Endometrium (tissue), 2 donors: Measurements from ENCODE around the gene FAT2.
"Not testable (repeated sequence)": the region's sequence is repeated elsewhere in the genome, so short reads cannot be mapped to it uniquely, and the experiment has no call there.

ENCODE experiments used
- FAIRE-seq: peaks from 2 replicates; lab custom pipeline; 2012; peaks lifted over from hg19 to GRCh38; lab: Jason Lieb, UNC
- donor health status: control.
- donor health status: control.

Gene FAT2

DNA sequence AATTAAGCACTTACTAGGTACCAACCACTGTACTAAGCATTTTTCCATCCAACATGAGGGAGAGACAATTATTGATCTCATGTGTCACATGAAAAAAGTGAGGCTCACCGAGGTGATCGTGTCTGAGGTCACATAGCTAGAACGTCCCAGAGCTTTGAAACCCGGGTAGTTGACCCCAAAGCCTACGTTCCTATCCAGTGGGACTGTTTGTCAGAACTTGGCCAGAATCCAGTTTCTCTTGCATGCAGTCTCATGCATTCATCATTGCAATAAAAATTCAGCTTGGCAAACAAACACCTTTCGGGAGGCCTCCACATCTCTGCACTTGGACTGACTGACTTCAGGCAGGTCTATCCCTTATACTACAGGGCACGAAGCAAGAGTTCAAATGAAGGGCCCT, 23.4 kb upstream of the FAT2 start:
- no peak for FAIRE-seq

GRCh38 chr5:151612689-151613427, 21.7 kb upstream of the FAT2 start:
- no peak for FAIRE-seq

DNA sequence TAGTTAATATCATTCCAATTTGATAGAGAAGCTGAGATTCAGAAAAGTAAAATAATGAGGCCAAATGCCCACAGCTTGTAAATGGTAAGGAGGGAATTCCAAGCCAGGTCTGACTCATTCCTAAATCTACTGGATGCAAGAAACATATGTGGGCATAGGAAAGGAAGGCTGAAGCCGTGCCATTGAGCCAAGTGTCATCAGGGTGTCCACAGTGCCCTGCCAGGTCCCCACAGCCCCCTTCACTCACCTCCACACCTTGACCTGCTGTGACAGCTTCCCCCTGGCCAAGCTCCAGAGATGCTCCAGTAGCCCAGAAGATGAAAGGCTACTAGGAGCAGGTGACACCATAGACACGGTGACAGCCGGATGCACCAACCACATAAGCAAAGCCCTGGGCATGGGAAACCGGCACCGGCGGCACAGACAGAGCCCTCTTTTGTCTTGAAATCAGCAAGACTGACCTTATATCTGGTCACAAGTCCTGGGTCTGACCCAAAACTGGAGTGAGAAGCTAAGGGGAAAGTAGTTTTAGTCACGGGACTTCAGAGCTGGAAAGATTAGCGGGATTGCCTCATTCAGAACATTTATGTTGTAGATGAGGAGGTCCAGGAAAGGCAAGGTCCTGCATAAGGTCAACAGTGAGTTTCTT, 20.1 kb upstream of the FAT2 start:
- FAIRE-seq: no peak

DNA sequence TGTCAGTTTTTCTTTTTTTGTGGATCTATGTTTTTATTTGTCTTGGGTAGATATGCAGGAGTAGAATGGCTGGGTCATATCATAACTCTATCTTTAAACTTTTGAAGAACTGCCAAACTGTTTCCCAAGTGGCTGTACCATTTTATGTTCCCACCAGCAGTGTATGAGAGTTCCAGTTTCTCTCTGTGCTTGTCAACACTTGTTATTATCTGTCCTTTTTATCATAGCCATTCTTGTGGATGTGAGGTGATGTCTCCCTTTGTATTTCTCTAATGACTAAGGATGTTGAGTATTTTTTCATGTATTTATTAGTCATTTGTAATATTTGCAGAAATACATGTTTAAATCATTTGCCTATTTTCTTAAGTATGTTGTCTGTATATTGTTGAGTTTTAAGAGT, 17.4 kb upstream of the FAT2 start:
- FAIRE-seq: no peak

GRCh38 chr5:151607304-151607703, 16.2 kb upstream of the FAT2 start:
- FAIRE-seq: no peak

- FAIRE-seq: no peak
These were observed 14.4 kb upstream of the FAT2 start for GRCh38 chr5:151605559-151605958.

- no peak for FAIRE-seq
These were observed 11.7 kb upstream of the FAT2 start for GRCh38 chr5:151602806-151603205.

DNA sequence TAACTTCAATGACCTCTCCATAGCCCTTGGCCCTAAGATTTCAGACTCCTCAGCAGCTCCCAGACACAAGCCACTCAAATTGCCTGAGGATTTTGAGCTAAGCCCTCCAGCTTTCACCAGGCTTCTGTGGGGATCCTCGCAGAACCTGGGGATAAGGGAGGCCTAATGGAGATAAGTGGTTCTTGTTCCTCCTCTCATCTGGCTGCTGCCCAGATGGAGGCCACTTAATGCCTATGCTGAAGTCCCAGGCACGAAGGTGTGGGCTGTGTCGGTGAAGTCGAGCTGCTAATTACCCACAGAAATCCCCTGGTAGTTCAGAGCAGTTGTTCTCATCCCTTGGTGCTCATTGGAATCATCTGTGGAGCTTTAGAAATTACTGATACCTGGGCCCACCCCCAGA, 10.3 kb upstream of the FAT2 start:
- no peak for FAIRE-seq

DNA sequence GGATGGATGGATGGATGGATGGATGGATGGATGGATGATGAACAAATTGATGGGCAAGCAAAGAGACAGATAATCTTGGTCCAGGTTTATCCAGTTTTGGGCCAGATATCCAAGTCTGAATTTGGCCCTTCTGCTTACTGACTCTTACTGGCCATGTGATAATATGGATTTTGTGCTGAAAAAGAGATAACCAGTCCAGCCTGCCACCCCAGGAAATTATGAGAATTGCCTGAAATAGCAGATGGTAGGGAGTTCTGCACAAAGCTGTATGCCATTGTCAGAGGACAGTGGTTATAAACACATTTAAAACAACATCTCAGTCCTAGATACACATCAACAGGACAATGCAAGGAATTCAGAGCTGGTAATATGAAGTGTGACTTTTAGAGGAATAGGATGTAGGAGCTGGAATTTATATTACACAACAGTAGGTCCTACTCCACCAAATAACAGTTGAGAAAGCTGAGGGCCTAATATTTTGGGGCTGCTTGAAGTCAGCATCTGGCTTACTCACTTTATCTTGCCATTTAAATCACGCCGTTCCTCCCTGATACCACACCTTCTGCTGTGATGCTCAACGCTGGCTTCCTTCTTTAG, 9.0 kb upstream of the FAT2 start:
- FAIRE-seq: no peak

- FAIRE-seq: no peak
These were observed 7.9 kb upstream of the FAT2 start for GRCh38 chr5:151598984-151599383.

GRCh38 chr5:151598549-151598948, 7.4 kb upstream of the FAT2 start:
- FAIRE-seq: no peak

GRCh38 chr5:151597749-151598148, 6.6 kb upstream of the FAT2 start:
- FAIRE-seq: no peak

DNA sequence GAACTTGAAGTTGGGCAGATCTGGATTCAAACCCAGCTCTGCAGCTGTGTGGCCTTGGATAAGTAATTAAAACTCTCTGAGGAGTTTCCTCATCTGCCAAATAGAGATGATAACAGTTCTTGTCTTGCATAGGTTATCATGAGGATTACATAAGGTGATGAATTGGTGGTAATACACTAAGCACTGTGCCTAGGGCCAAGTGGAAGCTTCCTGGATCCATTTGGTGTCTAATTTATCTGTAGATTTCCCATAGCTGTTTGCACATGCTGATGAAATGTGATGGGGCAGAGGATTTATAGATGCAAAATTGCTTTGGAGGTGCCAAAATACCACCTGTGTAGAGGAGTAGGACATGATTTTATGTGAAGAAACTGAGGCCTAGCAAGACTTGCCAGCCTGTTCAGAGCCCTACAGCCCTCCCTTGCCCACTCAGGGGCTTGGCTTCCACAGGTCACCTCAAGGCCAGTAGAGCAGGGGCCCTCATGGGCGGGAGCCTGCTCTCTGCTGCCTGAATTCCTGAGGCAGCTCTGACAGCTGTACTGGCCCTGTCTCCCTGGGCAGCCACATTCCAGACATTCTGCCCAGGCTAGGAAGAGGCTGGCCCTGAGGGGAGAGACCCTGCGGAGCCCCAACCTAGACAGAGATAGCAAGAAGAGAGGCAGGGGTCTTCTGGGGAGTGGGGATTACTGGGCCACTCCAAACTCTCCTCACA, 5.9 kb upstream of the FAT2 start:
- FAIRE-seq: no peak

DNA sequence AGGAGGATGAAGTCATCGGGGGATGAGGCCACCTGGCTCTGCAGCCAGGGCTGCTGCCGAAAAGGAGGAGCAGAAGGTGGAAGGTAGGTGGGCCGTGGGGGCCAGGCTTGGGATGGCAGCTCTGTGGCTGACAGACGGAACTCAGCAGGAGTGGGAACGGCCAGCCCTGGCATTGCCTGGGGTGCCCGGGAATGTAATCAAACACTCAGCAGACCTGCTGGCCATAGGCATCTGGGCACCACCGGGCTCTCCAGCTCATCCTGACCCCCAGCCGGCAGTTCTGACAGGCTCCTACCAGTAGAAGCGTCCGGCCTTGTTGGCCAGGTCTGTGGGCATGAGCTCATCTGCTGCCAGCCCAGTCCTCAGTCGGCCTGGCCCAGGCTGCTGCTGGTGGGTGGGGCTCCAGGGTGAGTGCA, 4.3 kb upstream of the FAT2 start:
- FAIRE-seq: no peak

DNA sequence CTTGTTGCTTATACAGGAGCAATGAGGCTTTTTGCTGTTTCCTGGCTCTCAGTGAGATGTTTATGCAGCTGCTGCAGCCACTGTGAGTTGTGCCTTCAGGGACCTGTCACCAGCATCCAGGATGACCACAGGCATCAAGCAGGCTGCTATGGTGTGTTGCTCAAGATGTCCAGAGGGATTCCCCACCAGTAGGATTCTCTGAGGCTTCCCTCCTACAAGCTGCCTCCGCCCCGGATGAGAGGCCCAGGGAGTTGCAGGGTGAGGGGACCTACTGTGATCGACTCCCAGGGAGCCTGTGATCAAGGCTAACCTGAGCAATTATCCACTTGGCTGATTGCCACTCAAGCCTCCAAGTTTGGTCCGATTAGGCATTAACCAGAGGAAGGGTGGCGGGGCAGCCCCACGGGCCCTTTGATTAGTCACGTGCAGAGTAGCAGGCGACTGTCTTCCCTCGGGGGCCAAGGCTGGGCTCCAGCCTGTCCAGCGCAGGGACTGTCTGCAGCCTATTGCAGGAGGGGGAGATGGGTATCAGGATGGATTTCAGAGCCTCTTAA, 1.8 kb upstream of the FAT2 start:
- no peak for FAIRE-seq

DNA sequence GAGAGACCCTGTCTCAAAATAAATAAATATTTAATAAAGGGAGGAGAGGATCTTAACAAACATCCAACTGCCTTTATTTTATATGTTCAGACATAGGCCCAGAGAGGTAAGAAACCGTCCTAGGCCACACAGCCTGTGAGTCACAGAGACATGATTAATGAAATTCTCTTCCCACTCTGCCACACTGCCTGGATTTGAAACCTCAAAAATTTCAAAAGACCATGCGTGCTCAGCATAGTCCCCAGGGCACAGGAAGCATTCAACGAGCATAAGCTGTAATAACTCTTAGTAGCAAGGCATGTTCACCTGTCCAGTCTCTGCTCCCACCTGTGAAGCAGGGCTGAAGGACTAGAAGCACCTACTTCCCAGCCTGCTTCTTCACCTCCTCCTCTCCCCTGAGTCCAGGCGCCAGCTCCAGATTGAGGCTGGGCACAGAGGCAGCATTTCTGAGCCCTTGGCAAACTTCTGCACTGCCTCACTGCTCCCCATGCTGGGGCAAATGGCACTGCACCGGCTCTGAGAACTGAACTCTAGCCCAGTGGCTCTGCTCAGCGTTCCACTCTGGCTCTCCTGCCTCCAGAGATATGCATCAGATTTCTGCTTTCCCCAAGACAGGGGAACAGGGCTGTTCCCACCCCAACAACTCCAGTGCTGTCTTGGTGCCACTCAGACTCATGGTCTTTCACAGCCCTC, 1.1 kb downstream of the FAT2 start:
- no peak for FAIRE-seq

- FAIRE-seq: no peak
These were observed 3.2 kb downstream of the FAT2 start for GRCh38 chr5:151587796-151588555.

GRCh38 chr5:151585970-151586369, 5.2 kb downstream of the FAT2 start:
- no peak for FAIRE-seq

GRCh38 chr5:151585344-151585743, 5.8 kb downstream of the FAT2 start:
- not testable (repeated sequence) for FAIRE-seq

DNA sequence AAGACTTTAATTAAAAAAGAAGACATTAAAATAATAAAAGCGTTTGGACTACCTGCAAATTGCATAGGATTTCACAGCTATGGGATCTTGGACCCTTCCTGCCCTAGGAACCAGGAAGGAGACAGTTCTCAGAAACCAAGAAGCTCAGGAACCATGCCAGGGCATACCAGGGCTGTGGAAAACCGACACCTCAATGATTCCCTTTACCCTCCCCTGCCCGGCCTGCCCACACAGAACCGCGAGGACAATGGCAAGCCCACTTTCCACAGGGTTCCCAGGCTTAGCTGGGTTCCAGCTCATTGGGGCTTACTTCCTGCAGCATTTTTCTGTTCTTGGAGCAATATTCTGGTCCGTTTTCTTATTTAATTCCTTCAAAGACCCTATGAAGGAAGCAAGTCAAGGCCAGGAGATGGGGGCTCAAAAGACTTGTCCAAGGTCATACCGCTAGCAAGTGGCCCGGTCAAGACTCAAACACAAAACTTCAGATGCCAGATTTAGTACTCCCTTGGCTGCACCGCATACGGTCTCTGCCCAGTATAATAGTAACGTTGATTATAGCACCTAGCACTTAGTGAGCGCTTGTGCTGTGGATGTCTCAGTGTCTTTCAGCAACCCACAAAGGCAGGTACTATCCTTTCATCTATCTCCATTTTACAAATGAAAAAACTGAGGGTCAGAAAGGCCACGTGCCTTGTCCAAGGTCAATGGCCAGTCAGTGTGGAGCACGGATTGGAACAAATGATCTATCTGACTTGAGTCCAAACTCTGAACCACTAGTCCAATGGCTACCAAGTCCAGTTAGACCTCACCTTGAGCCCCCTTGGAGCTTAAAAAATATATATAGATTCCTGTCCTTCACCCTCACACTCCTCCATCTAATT, 6.8 kb downstream of the FAT2 start:
- no peak for FAIRE-seq
